Tibial nerve (tissue), 3 donors: ENCODE data around the gene EMD.

Experiments used
- POLR2A ChIP-seq, 2 donors: fragments of 450-650 bp; IDR thresholded peaks; one replicate each; pipeline ENCODE4 v1.6.1; 2017; ENCODE audit warnings: antibody characterized with exemption in 2 of 2, mild to moderate bottlenecking in 2 of 2, moderate library complexity in 2 of 2
- TF ChIP-seq, protein P1 (sequence below), 5 experiments: fragments of 200-600 bp in 3 of 5; fragments of 450-650 bp in 2 of 5; sonication (generic) in 3 of 5; IDR thresholded peaks; one replicate each; pipeline ENCODE4 v1.5.1; 2016 to 2019; ENCODE audit warnings: antibody characterized with exemption in 5 of 5, mild to moderate bottlenecking in 3 of 5, moderate library complexity in 2 of 5

DNA sequence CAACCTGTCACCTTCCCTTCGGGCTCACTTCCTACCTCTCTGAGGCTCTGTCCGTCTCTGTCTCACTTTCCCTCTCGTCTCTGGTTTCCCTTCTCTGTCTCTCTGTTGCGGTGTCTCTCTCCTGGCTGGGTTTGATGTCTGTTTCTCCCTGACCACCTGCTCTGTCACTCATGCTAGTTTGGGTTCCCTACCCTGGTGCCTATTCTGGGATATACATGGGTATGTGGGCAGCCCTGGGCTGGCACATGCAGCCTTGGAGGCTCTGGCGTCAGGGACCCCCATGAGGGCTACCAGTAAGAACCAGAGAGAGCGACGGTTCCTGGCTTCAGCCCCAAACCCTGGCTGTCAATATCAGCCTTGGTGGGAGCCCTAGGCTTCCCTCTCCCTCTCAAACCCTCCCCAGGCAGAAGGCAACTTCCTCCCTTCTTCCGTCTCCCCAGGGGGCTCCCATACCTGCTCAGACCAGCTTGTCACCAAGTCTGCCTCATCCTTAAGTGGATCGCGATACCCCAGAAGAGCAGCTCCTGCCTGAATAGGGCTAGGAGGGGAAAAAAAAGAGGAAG, 29.6 kb downstream of the EMD start:
- no peak for TF ChIP-seq POLR2A (IDR thresholded peaks at IDR 0.05)
- TF ChIP-seq, protein P1, sequence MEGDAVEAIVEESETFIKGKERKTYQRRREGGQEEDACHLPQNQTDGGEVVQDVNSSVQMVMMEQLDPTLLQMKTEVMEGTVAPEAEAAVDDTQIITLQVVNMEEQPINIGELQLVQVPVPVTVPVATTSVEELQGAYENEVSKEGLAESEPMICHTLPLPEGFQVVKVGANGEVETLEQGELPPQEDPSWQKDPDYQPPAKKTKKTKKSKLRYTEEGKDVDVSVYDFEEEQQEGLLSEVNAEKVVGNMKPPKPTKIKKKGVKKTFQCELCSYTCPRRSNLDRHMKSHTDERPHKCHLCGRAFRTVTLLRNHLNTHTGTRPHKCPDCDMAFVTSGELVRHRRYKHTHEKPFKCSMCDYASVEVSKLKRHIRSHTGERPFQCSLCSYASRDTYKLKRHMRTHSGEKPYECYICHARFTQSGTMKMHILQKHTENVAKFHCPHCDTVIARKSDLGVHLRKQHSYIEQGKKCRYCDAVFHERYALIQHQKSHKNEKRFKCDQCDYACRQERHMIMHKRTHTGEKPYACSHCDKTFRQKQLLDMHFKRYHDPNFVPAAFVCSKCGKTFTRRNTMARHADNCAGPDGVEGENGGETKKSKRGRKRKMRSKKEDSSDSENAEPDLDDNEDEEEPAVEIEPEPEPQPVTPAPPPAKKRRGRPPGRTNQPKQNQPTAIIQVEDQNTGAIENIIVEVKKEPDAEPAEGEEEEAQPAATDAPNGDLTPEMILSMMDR (IDR thresholded peaks at IDR 0.05) = no peak
